Ammon's horn (tissue), 1 donor: ENCODE data around the gene CASR.
"Not testable (repeated sequence)": the region's sequence is repeated elsewhere in the genome, so short reads cannot be mapped to it uniquely, and the experiment has no call there.

Experiments used
- DNase-seq: peaks from one replicate; pipeline ENCODE4 v3.0.0-alpha.2; 2016; ENCODE audit warnings: low spot score

Gene CASR

GRCh38 chr3:122183521-122183892 is at the start of gene CASR:
Gene CASR (plus strand): TSS chr3:122183668. CDS start chr3:122254190, 70,522 bp downstream.
- DNase-seq: no peak

- DNase-seq: no peak
These were observed 37.0 kb upstream of the CASR start for GRCh38 chr3:122146466-122146865.

- no peak for DNase-seq
These were observed 34.4 kb upstream of the CASR start for GRCh38 chr3:122148941-122149627.

- no peak for DNase-seq
These were observed 32.0 kb upstream of the CASR start for GRCh38 chr3:122151480-122151879.

GRCh38 chr3:122164983-122165382 is 18.5 kb upstream of the CASR start:
- not testable (repeated sequence) for DNase-seq

- no peak for DNase-seq
These were observed 15.8 kb upstream of the CASR start for GRCh38 chr3:122167630-122168029.

- no peak for DNase-seq
These were observed 15.4 kb upstream of the CASR start for GRCh38 chr3:122168044-122168443.

- DNase-seq: no peak
These were observed 13.6 kb upstream of the CASR start for GRCh38 chr3:122169911-122170310.

GRCh38 chr3:122171361-122171760 is 12.1 kb upstream of the CASR start:
- not testable (repeated sequence) for DNase-seq

- DNase-seq: no peak
These were observed 4.8 kb upstream of the CASR start for GRCh38 chr3:122178711-122179110.

GRCh38 chr3:122183893-122184590 is 574 bp downstream of the CASR start:
- no peak for DNase-seq

- no peak for DNase-seq
These were observed 1.1 kb downstream of the CASR start for GRCh38 chr3:122184591-122184929.

- DNase-seq: no peak
These were observed 2.9 kb downstream of the CASR start for GRCh38 chr3:122186372-122186771.

- no peak for DNase-seq
These were observed 5.3 kb downstream of the CASR start for GRCh38 chr3:122188737-122189136.

- no peak for DNase-seq
These were observed 5.9 kb downstream of the CASR start for GRCh38 chr3:122189357-122189756.

GRCh38 chr3:122190525-122190924 is 7.1 kb downstream of the CASR start:
- no peak for DNase-seq

- DNase-seq: no peak
These were observed 15.5 kb downstream of the CASR start for GRCh38 chr3:122198966-122199365.

GRCh38 chr3:122199552-122199951 is 16.1 kb downstream of the CASR start:
- no peak for DNase-seq

- peak; percentile 8 for DNase-seq
These were observed 17.2 kb downstream of the CASR start for GRCh38 chr3:122200661-122201060.

GRCh38 chr3:122201476-122201875 is 18.0 kb downstream of the CASR start:
- not testable (repeated sequence) for DNase-seq

GRCh38 chr3:122208579-122208978 is 25.1 kb downstream of the CASR start:
- no peak for DNase-seq

- DNase-seq: no peak
These were observed 30.2 kb downstream of the CASR start for GRCh38 chr3:122213650-122214049.

- DNase-seq: no peak
These were observed 31.2 kb downstream of the CASR start for GRCh38 chr3:122214711-122215110.
